ENCODE data around the gene AFF1.

The AFF1 gene

GRCh38 chr4:87037671-87038334 lies 103.0 kb downstream of the AFF1 start:
- DNase-seq, result no peak

GRCh38 chr4:87038837-87039615 lies 104.2 kb downstream of the AFF1 start:
- no peak for DNase-seq

GRCh38 chr4:87041141-87041540 lies 106.3 kb downstream of the AFF1 start:
- no peak for DNase-seq

- no peak for DNase-seq
Measured at GRCh38 chr4:87042221-87042620, 107.4 kb downstream of the AFF1 start.

GRCh38 chr4:87042986-87043820 lies 108.4 kb downstream of the AFF1 start:
- DNase-seq, result no peak

- DNase-seq, result no peak
Measured at GRCh38 chr4:87044511-87045233, 109.9 kb downstream of the AFF1 start.

- no peak for DNase-seq
Measured at GRCh38 chr4:87045234-87045558, 110.4 kb downstream of the AFF1 start.

- no peak for DNase-seq
Measured at GRCh38 chr4:87045659-87046058, 110.8 kb downstream of the AFF1 start.

GRCh38 chr4:87046121-87046551 lies 111.3 kb downstream of the AFF1 start:
- DNase-seq, result no peak

GRCh38 chr4:87047281-87047798 lies 112.5 kb downstream of the AFF1 start:
- no peak for DNase-seq

- no peak for DNase-seq
Measured at GRCh38 chr4:87049508-87049907, 114.7 kb downstream of the AFF1 start.

- no peak for DNase-seq
Measured at GRCh38 chr4:87050596-87050995, 115.8 kb downstream of the AFF1 start.

GRCh38 chr4:87051121-87051713 lies 116.4 kb downstream of the AFF1 start:
- DNase-seq, result no peak

- DNase-seq, result no peak
Measured at GRCh38 chr4:87052615-87053014, 117.8 kb downstream of the AFF1 start.

GRCh38 chr4:87053176-87053658 lies 118.4 kb downstream of the AFF1 start:
- no peak for DNase-seq

- DNase-seq, result no peak
Measured at GRCh38 chr4:87053802-87054767, 119.3 kb downstream of the AFF1 start.

GRCh38 chr4:87054900-87055299 lies 120.1 kb downstream of the AFF1 start:
- no peak for DNase-seq

- DNase-seq, result no peak
Measured at GRCh38 chr4:87055311-87055710, 120.5 kb downstream of the AFF1 start.

GRCh38 chr4:87056881-87057280 lies 122.1 kb downstream of the AFF1 start:
- no peak for DNase-seq

- DNase-seq, result no peak
Measured at GRCh38 chr4:87057835-87058355, 123.1 kb downstream of the AFF1 start.

Data from right forelimb (tissue), 1 donor.